Measurements from ENCODE around the gene PABPN1.
A peak's percentile ranks its signal among the peaks of the same experiment; 100 is the strongest.

PABPN1 gene

GRCh38 chr14:23319746-23320583 is 1.3 kb upstream of the PABPN1 start:
- Histone ChIP-seq H3K9me2 (replicated peaks; ENCODE audit: insufficient read depth, low read length) (no peaks in the 10 kb centered on the region), H3K36me3 (ENCODE audit: low read length) (peaks cover 13% of the 10 kb centered on the region), H3K27ac (ENCODE audit: low read depth, low read length) (peak overlapping the region; percentile 74), H3K27me3 (ENCODE audit: low read length) (no peaks in the 10 kb centered on the region), H3K4me2 (ENCODE audit: low read depth, low read length, poor library complexity, severe bottlenecking) (peak overlapping the region; percentile 80), H3F3A (ENCODE audit: insufficient read depth) (peaks cover 14% of the 10 kb centered on the region; the same call in 1 of the 2 replicates), H2AFZ (ENCODE audit: low read depth, low read length, severe bottlenecking) (peak overlapping the region; percentile 54), H3K9ac (ENCODE audit: low read length) (peak overlapping the region; percentile 42), H3K79me2 (ENCODE audit: insufficient read depth, low read length) (peaks cover 19% of the 10 kb centered on the region), H3K4me3 (ENCODE audit: insufficient read depth, low read length, poor library complexity, severe bottlenecking) (peak overlapping the region; percentile 59), H3K9me3 (ENCODE audit: insufficient read depth, low read length) (no peaks in the 10 kb centered on the region), H4K20me1 (ENCODE audit: low read depth, low read length) (0 out of 2 replicates have a peak, but pooled peaks cover 4% of the 10 kb centered on the region)
- TF ChIP-seq EZH2phosphoT487 (conservative IDR thresholded peaks at IDR 0.05; ENCODE audit: low read length) (no peak), CTCF (IDR thresholded peaks at IDR 0.05; ENCODE audit: insufficient read depth, low read length, poor library complexity, severe bottlenecking) (no peak)

- Histone ChIP-seq H3F3A (ENCODE audit: insufficient read depth) (peaks cover 18% of the 10 kb centered on the region), H3K27me3 (ENCODE audit: low read length) (no peaks in the 10 kb centered on the region), H2AFZ (ENCODE audit: low read depth, low read length, severe bottlenecking) (no peak overlapping the region), H3K4me2 (ENCODE audit: low read depth, low read length, poor library complexity, severe bottlenecking) (peak overlapping the region; percentile 92), H3K9me2 (replicated peaks; ENCODE audit: insufficient read depth, low read length) (no peaks in the 10 kb centered on the region), H3K4me3 (ENCODE audit: insufficient read depth, low read length, poor library complexity, severe bottlenecking) (peak overlapping the region; percentile 98), H3K27ac (ENCODE audit: low read depth, low read length) (peak overlapping the region; percentile 59), H4K20me1 (ENCODE audit: low read depth, low read length) (0 out of 2 replicates have a peak, but pooled peaks cover 4% of the 10 kb centered on the region), H3K9me3 (ENCODE audit: insufficient read depth, low read length) (no peaks in the 10 kb centered on the region), H3K36me3 (ENCODE audit: low read length) (peaks cover 13% of the 10 kb centered on the region), H3K9ac (ENCODE audit: low read length) (peak overlapping the region; percentile 78), H3K79me2 (ENCODE audit: insufficient read depth, low read length) (peaks cover 19% of the 10 kb centered on the region)
- TF ChIP-seq EZH2phosphoT487 (conservative IDR thresholded peaks at IDR 0.05; ENCODE audit: low read length) (no peak), CTCF (IDR thresholded peaks at IDR 0.05; ENCODE audit: insufficient read depth, low read length, poor library complexity, severe bottlenecking) (no peak)
These were observed 603 bp downstream of the PABPN1 start for GRCh38 chr14:23321572-23322547.

GRCh38 chr14:23322568-23323517 is 1.6 kb downstream of the PABPN1 start:
- peak overlapping the region; percentile 98 for H3K4me3 ChIP-seq (ENCODE audit: insufficient read depth, low read length, poor library complexity, severe bottlenecking)
- peaks cover 28% of the 10 kb centered on the region for H3F3A ChIP-seq (ENCODE audit: insufficient read depth)
- H3K79me2 ChIP-seq (ENCODE audit: insufficient read depth, low read length), result peaks cover 19% of the 10 kb centered on the region
- peaks cover 13% of the 10 kb centered on the region for H3K36me3 ChIP-seq (ENCODE audit: low read length)
- no peak for TF ChIP-seq EZH2phosphoT487 (conservative IDR thresholded peaks at IDR 0.05; ENCODE audit: low read length)
- no peak for TF ChIP-seq CTCF (IDR thresholded peaks at IDR 0.05; ENCODE audit: insufficient read depth, low read length, poor library complexity, severe bottlenecking)
- peak overlapping the region; percentile 78 for H3K9ac ChIP-seq (ENCODE audit: low read length)
- H3K9me3 ChIP-seq (ENCODE audit: insufficient read depth, low read length), result no peaks in the 10 kb centered on the region
- no peak overlapping the region for H3K27ac ChIP-seq (ENCODE audit: low read depth, low read length)
- no peak overlapping the region for H2AFZ ChIP-seq (ENCODE audit: low read depth, low read length, severe bottlenecking)
- H3K27me3 ChIP-seq (ENCODE audit: low read length), result no peaks in the 10 kb centered on the region
- 0 out of 2 replicates have a peak, but pooled peaks cover 4% of the 10 kb centered on the region for H4K20me1 ChIP-seq (ENCODE audit: low read depth, low read length)
- no peaks in the 10 kb centered on the region for H3K9me2 ChIP-seq (replicated peaks; ENCODE audit: insufficient read depth, low read length)
- H3K4me2 ChIP-seq (ENCODE audit: low read depth, low read length, poor library complexity, severe bottlenecking), result peak overlapping the region; percentile 92

Data from SU-DHL-6 (cell line).